ENCODE data around the gene HSD17B2.

HSD17B2 gene

GRCh38 chr16:82046941-82047340, 11.9 kb downstream of the HSD17B2 start:
- ChIA-PET POLR2A (no interaction called here), CTCF (interaction anchor here (0.6 kb wide), 1 partner anchor 12 kb away, joined by 3 read pairs; the partner anchor contains the start of gene HSD17B2)
- TF ChIP-seq HDGF (IDR thresholded peaks at IDR 0.05; ENCODE audit: borderline replicate concordance) (no peak), SUZ12 (IDR thresholded peaks at IDR 0.05) (no peak), ELF4 (IDR thresholded peaks at IDR 0.05) (no peak), ARNT (IDR thresholded peaks at IDR 0.05) (no peak), L3MBTL2 (conservative IDR thresholded peaks at IDR 0.05) (no peak), FOXK2 (IDR thresholded peaks at IDR 0.05) (no peak), LEF1 (IDR thresholded peaks at IDR 0.05; ENCODE audit: borderline replicate concordance) (no peak), CTBP1 (IDR thresholded peaks at IDR 0.05; ENCODE audit: borderline replicate concordance) (no peak), SP1 (IDR thresholded peaks at IDR 0.05) (no peak), ZNF384 (IDR thresholded peaks at IDR 0.05) (no peak), FOXA1 (IDR thresholded peaks at IDR 0.05) (no peak), FOXM1 (IDR thresholded peaks at IDR 0.05; ENCODE audit: borderline replicate concordance) (no peak), TARDBP (IDR thresholded peaks at IDR 0.05) (no peak), NFRKB (IDR thresholded peaks at IDR 0.05) (no peak), PKNOX1 (IDR thresholded peaks at IDR 0.05) (no peak)
- DNase-seq (ENCODE audit: extremely low spot score): no peak

DNA sequence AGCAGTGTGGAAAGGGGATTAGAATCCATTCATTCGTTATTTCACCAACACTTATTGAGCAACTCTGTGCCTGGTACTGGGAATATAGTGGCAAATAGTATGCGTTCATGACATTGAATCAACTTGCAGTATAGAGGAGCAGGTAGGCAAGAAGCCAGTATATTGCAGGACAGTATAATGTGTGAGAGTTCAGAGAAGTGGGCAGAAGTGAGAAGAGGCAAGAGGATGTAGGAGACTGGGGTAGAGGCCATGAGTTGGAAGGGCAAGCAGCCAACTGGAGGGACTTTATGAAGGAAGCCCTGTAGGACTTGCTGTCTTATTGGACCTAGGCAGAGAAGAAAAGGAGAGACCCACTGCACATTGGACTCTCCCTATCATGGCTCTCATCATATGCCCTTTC, 12.3 kb downstream of the HSD17B2 start:
- CTCF ChIA-PET: no interaction called here
- no peak for TF ChIP-seq FOXK2 (IDR thresholded peaks at IDR 0.05)
- no peak for TF ChIP-seq TARDBP (IDR thresholded peaks at IDR 0.05)
- no peak for TF ChIP-seq NFRKB (IDR thresholded peaks at IDR 0.05)
- no peak for TF ChIP-seq ELF4 (IDR thresholded peaks at IDR 0.05)
- TF ChIP-seq ZNF384 (IDR thresholded peaks at IDR 0.05): no peak
- TF ChIP-seq L3MBTL2 (conservative IDR thresholded peaks at IDR 0.05): no peak
- no peak for TF ChIP-seq HDGF (IDR thresholded peaks at IDR 0.05; ENCODE audit: borderline replicate concordance)
- TF ChIP-seq ARNT (IDR thresholded peaks at IDR 0.05): no peak
- TF ChIP-seq CTBP1 (IDR thresholded peaks at IDR 0.05; ENCODE audit: borderline replicate concordance): no peak
- TF ChIP-seq SP1 (IDR thresholded peaks at IDR 0.05): no peak
- TF ChIP-seq PKNOX1 (IDR thresholded peaks at IDR 0.05): no peak
- no peak for TF ChIP-seq SUZ12 (IDR thresholded peaks at IDR 0.05)
- TF ChIP-seq LEF1 (IDR thresholded peaks at IDR 0.05; ENCODE audit: borderline replicate concordance): no peak
- no peak for TF ChIP-seq FOXM1 (IDR thresholded peaks at IDR 0.05; ENCODE audit: borderline replicate concordance)
- no peak for TF ChIP-seq FOXA1 (IDR thresholded peaks at IDR 0.05)
- no peak for TF ChIP-seq BHLHE40 (IDR thresholded peaks at IDR 0.05; ENCODE audit: borderline replicate concordance)
- POLR2A ChIA-PET: no interaction called here
- no peak for DNase-seq (ENCODE audit: extremely low spot score)

GRCh38 chr16:82047787-82048186, 12.7 kb downstream of the HSD17B2 start:
- TF ChIP-seq L3MBTL2 (conservative IDR thresholded peaks at IDR 0.05) (no peak), SP1 (IDR thresholded peaks at IDR 0.05) (no peak), CTBP1 (IDR thresholded peaks at IDR 0.05; ENCODE audit: borderline replicate concordance) (no peak), FOXM1 (IDR thresholded peaks at IDR 0.05; ENCODE audit: borderline replicate concordance) (no peak)
- ChIA-PET CTCF (no interaction called here), POLR2A (no interaction called here)
- no peak for DNase-seq (ENCODE audit: extremely low spot score)

DNA sequence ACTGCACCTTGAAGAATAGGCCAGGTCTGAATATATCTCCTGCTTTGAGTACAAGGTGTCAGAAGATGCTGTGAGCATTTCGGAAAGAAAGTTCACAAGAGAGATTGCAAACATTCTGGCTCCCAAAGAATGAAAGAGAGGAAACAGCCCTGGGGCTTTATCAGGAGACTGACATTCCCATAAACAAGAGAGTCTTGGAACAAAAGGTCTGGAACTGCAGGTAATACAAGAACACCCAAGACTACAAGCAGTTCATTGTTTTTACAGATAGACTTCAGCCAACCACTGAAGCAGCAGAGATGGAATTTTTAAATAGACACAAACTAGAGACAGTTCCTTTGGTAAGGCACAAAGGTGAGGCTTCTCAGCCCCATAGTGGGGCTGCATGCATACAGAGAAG, 14.4 kb downstream of the HSD17B2 start:
- TF ChIP-seq FOXK2 (IDR thresholded peaks at IDR 0.05) (no peak), NFRKB (IDR thresholded peaks at IDR 0.05) (no peak), CTBP1 (IDR thresholded peaks at IDR 0.05; ENCODE audit: borderline replicate concordance) (no peak), FOXA1 (IDR thresholded peaks at IDR 0.05) (no peak), ELF4 (IDR thresholded peaks at IDR 0.05) (no peak), TARDBP (IDR thresholded peaks at IDR 0.05) (no peak), FOXM1 (IDR thresholded peaks at IDR 0.05; ENCODE audit: borderline replicate concordance) (no peak), HDGF (IDR thresholded peaks at IDR 0.05; ENCODE audit: borderline replicate concordance) (no peak), SUZ12 (IDR thresholded peaks at IDR 0.05) (no peak), SP1 (IDR thresholded peaks at IDR 0.05) (no peak), ARNT (IDR thresholded peaks at IDR 0.05) (no peak)
- no peak for DNase-seq (ENCODE audit: extremely low spot score)
- ChIA-PET CTCF (no interaction called here), POLR2A (no interaction called here)

DNA sequence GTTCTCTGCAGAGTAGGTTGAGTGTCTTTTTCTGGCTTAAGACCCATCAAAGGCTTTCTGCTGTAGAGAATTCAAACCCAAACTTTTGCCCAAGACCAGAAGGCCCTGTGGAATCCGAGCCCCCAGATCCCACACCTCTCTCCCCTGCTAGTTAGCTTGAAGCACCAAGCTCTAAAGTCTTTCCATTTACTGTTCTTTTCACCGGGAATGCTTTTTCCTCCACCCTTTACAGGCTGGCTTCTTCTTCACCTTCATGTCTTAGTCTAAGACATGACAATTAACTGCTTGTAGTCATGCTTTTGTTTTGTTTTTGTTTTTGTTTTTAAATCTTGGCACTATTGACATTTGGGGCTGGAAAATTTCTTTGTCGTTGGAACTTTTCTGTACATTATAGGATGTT, 15.5 kb downstream of the HSD17B2 start:
- POLR2A ChIA-PET: no interaction called here
- CTCF ChIA-PET: interaction anchor here (0.7 kb wide), 1 partner anchor 11 kb away, joined by 5 read pairs; no protein-coding TSS in a partner anchor
- DNase-seq (ENCODE audit: extremely low spot score): no peak
- TF ChIP-seq NFRKB (IDR thresholded peaks at IDR 0.05) (no peak), ELF4 (IDR thresholded peaks at IDR 0.05) (no peak), TARDBP (IDR thresholded peaks at IDR 0.05) (no peak), ZNF384 (IDR thresholded peaks at IDR 0.05) (no peak), FOXK2 (IDR thresholded peaks at IDR 0.05) (no peak), L3MBTL2 (conservative IDR thresholded peaks at IDR 0.05) (no peak), FOXM1 (IDR thresholded peaks at IDR 0.05; ENCODE audit: borderline replicate concordance) (no peak), ARNT (IDR thresholded peaks at IDR 0.05) (no peak), LEF1 (IDR thresholded peaks at IDR 0.05; ENCODE audit: borderline replicate concordance) (no peak), HDGF (IDR thresholded peaks at IDR 0.05; ENCODE audit: borderline replicate concordance) (no peak), PKNOX1 (IDR thresholded peaks at IDR 0.05) (no peak), SUZ12 (IDR thresholded peaks at IDR 0.05) (no peak), SP1 (IDR thresholded peaks at IDR 0.05) (no peak), BHLHE40 (IDR thresholded peaks at IDR 0.05; ENCODE audit: borderline replicate concordance) (no peak)

- ChIA-PET CTCF (interaction anchor here (0.7 kb wide), 1 partner anchor 11 kb away, joined by 5 read pairs; no protein-coding TSS in a partner anchor), POLR2A (no interaction called here)
- TF ChIP-seq FOXK2 (IDR thresholded peaks at IDR 0.05) (no peak), BHLHE40 (IDR thresholded peaks at IDR 0.05; ENCODE audit: borderline replicate concordance) (no peak), LEF1 (IDR thresholded peaks at IDR 0.05; ENCODE audit: borderline replicate concordance) (no peak), TARDBP (IDR thresholded peaks at IDR 0.05) (no peak), ZNF384 (IDR thresholded peaks at IDR 0.05) (no peak), SP1 (IDR thresholded peaks at IDR 0.05) (no peak)
- no peak for DNase-seq (ENCODE audit: extremely low spot score)
Observed at GRCh38 chr16:82050909-82051357, 15.9 kb downstream of the HSD17B2 start.
